ENCODE results near the gene PRUNE1.

Gene PRUNE1

GRCh38 chr1:151056149-151056548 is 47.9 kb downstream of the PRUNE1 start:
- FAIRE-seq = no peak
- TF ChIP-seq PAX5 (IDR thresholded peaks at IDR 0.05; ENCODE audit: insufficient read depth, low read length, severe bottlenecking) (no peak), POLR2A (IDR thresholded peaks at IDR 0.05; ENCODE audit: low read depth, low read length) (peak; percentile 30; the same call in 1 of the 2 replicates)
- DNase-seq (ENCODE audit: insufficient read length, low spot score) = no peak

- TF ChIP-seq POLR2A (IDR thresholded peaks at IDR 0.05; ENCODE audit: low read depth, low read length) = no peak
Observed at GRCh38 chr1:151058692-151059091, 50.4 kb downstream of the PRUNE1 start.

GRCh38 chr1:151059109-151060006 is 51.1 kb downstream of the PRUNE1 start, which contains the start of gene CDC42SE1:
CDC42SE1 (minus strand) TSS chr1:151059622; CDS start chr1:151055730, 3,892 bp downstream.
- FAIRE-seq (peak; percentile 85), DNase-seq (ENCODE audit: insufficient read length, low spot score) (peak; percentile 88)
- TF ChIP-seq POLR2AphosphoS5 (IDR thresholded peaks at IDR 0.05; ENCODE audit: low read depth, low read length) = peak; percentile 88
- TF ChIP-seq SPI1 (IDR thresholded peaks at IDR 0.05; ENCODE audit: low read depth, low read length) = peak; percentile 47
- peak; percentile 81 for TF ChIP-seq POLR2A (IDR thresholded peaks at IDR 0.05; ENCODE audit: low read depth, low read length)
- TF ChIP-seq POU2F2 (IDR thresholded peaks at IDR 0.05; ENCODE audit: low read depth, low read length) = no peak
- no peak for TF ChIP-seq PAX5 (IDR thresholded peaks at IDR 0.05; ENCODE audit: insufficient read depth, low read length, severe bottlenecking)
- TF ChIP-seq TAF1 (IDR thresholded peaks at IDR 0.05; ENCODE audit: low read depth, low read length) = peak; percentile 90

More at GRCh38 chr1:151058692-151059091, 50.4 kb downstream of the PRUNE1 start:
- FAIRE-seq = no peak
- no peak for DNase-seq (ENCODE audit: insufficient read length, low spot score)

- DNase-seq (ENCODE audit: insufficient read length, low spot score) (no peak), FAIRE-seq (no peak)
Observed at GRCh38 chr1:151060007-151060656, 51.9 kb downstream of the PRUNE1 start, which contains the start of gene MLLT11. MLLT11 (plus strand) TSS chr1:151060397; CDS start chr1:151067225, 6,828 bp downstream.

GRCh38 chr1:151060657-151061421 is 52.6 kb downstream of the PRUNE1 start:
- FAIRE-seq = peak; percentile 71
- TF ChIP-seq PAX5 (IDR thresholded peaks at IDR 0.05; ENCODE audit: insufficient read depth, low read length, severe bottlenecking) (no peak), POLR2A (IDR thresholded peaks at IDR 0.05; ENCODE audit: low read depth, low read length) (no peak), TAF1 (IDR thresholded peaks at IDR 0.05; ENCODE audit: low read depth, low read length) (no peak), SPI1 (IDR thresholded peaks at IDR 0.05; ENCODE audit: low read depth, low read length) (no peak), POU2F2 (IDR thresholded peaks at IDR 0.05; ENCODE audit: low read depth, low read length) (no peak), POLR2AphosphoS5 (IDR thresholded peaks at IDR 0.05; ENCODE audit: low read depth, low read length) (no peak)
- no peak for DNase-seq (ENCODE audit: insufficient read length, low spot score)

More at GRCh38 chr1:151060007-151060656, 51.9 kb downstream of the PRUNE1 start, which contains the start of gene MLLT11:
- no peak for TF ChIP-seq POU2F2 (IDR thresholded peaks at IDR 0.05; ENCODE audit: low read depth, low read length)
- TF ChIP-seq PAX5 (IDR thresholded peaks at IDR 0.05; ENCODE audit: insufficient read depth, low read length, severe bottlenecking) = no peak
- TF ChIP-seq TAF1 (IDR thresholded peaks at IDR 0.05; ENCODE audit: low read depth, low read length) = no peak
- TF ChIP-seq POLR2A (IDR thresholded peaks at IDR 0.05; ENCODE audit: low read depth, low read length) = no peak
- TF ChIP-seq POLR2AphosphoS5 (IDR thresholded peaks at IDR 0.05; ENCODE audit: low read depth, low read length) = no peak
- no peak for TF ChIP-seq SPI1 (IDR thresholded peaks at IDR 0.05; ENCODE audit: low read depth, low read length)

- FAIRE-seq = no peak
- TF ChIP-seq PAX5 (IDR thresholded peaks at IDR 0.05; ENCODE audit: insufficient read depth, low read length, severe bottlenecking) = no peak
- no peak for TF ChIP-seq SPI1 (IDR thresholded peaks at IDR 0.05; ENCODE audit: low read depth, low read length)
- TF ChIP-seq TAF1 (IDR thresholded peaks at IDR 0.05; ENCODE audit: low read depth, low read length) = no peak
- no peak for TF ChIP-seq POU2F2 (IDR thresholded peaks at IDR 0.05; ENCODE audit: low read depth, low read length)
- TF ChIP-seq POLR2A (IDR thresholded peaks at IDR 0.05; ENCODE audit: low read depth, low read length) = no peak
- TF ChIP-seq POLR2AphosphoS5 (IDR thresholded peaks at IDR 0.05; ENCODE audit: low read depth, low read length) = no peak
- no peak for DNase-seq (ENCODE audit: insufficient read length, low spot score)
Observed at GRCh38 chr1:151061704-151062103, 53.5 kb downstream of the PRUNE1 start.

GRCh38 chr1:151062741-151063371 is 54.6 kb downstream of the PRUNE1 start:
- no peak for TF ChIP-seq POLR2A (IDR thresholded peaks at IDR 0.05; ENCODE audit: low read depth, low read length)
- TF ChIP-seq TAF1 (IDR thresholded peaks at IDR 0.05; ENCODE audit: low read depth, low read length) = no peak
- no peak for TF ChIP-seq PAX5 (IDR thresholded peaks at IDR 0.05; ENCODE audit: insufficient read depth, low read length, severe bottlenecking)
- TF ChIP-seq POLR2AphosphoS5 (IDR thresholded peaks at IDR 0.05; ENCODE audit: low read depth, low read length) = no peak
- no peak for TF ChIP-seq SPI1 (IDR thresholded peaks at IDR 0.05; ENCODE audit: low read depth, low read length)
- TF ChIP-seq POU2F2 (IDR thresholded peaks at IDR 0.05; ENCODE audit: low read depth, low read length) = no peak
- no peak for DNase-seq (ENCODE audit: insufficient read length, low spot score)
- no peak for FAIRE-seq

- no peak for DNase-seq (ENCODE audit: insufficient read length, low spot score)
- FAIRE-seq = no peak
- TF ChIP-seq SPI1 (IDR thresholded peaks at IDR 0.05; ENCODE audit: low read depth, low read length) (no peak), POLR2AphosphoS5 (IDR thresholded peaks at IDR 0.05; ENCODE audit: low read depth, low read length) (no peak), POU2F2 (IDR thresholded peaks at IDR 0.05; ENCODE audit: low read depth, low read length) (no peak), TAF1 (IDR thresholded peaks at IDR 0.05; ENCODE audit: low read depth, low read length) (no peak), POLR2A (IDR thresholded peaks at IDR 0.05; ENCODE audit: low read depth, low read length) (no peak), PAX5 (IDR thresholded peaks at IDR 0.05; ENCODE audit: insufficient read depth, low read length, severe bottlenecking) (no peak)
Observed at GRCh38 chr1:151065089-151065645, 56.9 kb downstream of the PRUNE1 start.

Measured in GM12891 (cell line).